ENCODE measurements around the gene MIA.
"Not testable (repeated sequence)": the region's sequence is repeated elsewhere in the genome, so short reads cannot be mapped to it uniquely, and the experiment has no call there.

Gene MIA

GRCh38 chr19:40774916-40775631 is at the start of gene MIA:
MIA (plus strand) TSS chr19:40775521; CDS start chr19:40775543, 22 bp downstream.
- no peak for DNase-seq

GRCh38 chr19:40726279-40726678 is 49.0 kb upstream of the MIA start:
- DNase-seq: no peak

GRCh38 chr19:40730065-40730464 is 45.3 kb upstream of the MIA start:
- DNase-seq: not testable (repeated sequence)

GRCh38 chr19:40732304-40732703 is 43.0 kb upstream of the MIA start:
- not testable (repeated sequence) for DNase-seq

- DNase-seq: no peak
These were observed 42.2 kb upstream of the MIA start for GRCh38 chr19:40733149-40733548.

- no peak for DNase-seq
These were observed 40.1 kb upstream of the MIA start for GRCh38 chr19:40735013-40735771.

GRCh38 chr19:40736661-40737060 is 38.7 kb upstream of the MIA start:
- no peak for DNase-seq

- no peak for DNase-seq
These were observed 38.1 kb upstream of the MIA start for GRCh38 chr19:40737102-40737644.

GRCh38 chr19:40739030-40739839 is 36.1 kb upstream of the MIA start:
- no peak for DNase-seq

- DNase-seq: no peak
These were observed 35.2 kb upstream of the MIA start for GRCh38 chr19:40739871-40740703.

GRCh38 chr19:40740747-40741146 is 34.6 kb upstream of the MIA start:
- DNase-seq: no peak

- no peak for DNase-seq
These were observed 33.6 kb upstream of the MIA start for GRCh38 chr19:40741527-40742390.

- no peak for DNase-seq
These were observed 32.8 kb upstream of the MIA start for GRCh38 chr19:40742477-40742876.

GRCh38 chr19:40742886-40743285 is 32.4 kb upstream of the MIA start:
- DNase-seq: no peak

- DNase-seq: no peak
These were observed 31.4 kb upstream of the MIA start for GRCh38 chr19:40743926-40744325.

- peak; percentile 42 for DNase-seq
These were observed 30.5 kb upstream of the MIA start for GRCh38 chr19:40744554-40745401.

- no peak for DNase-seq
These were observed 29.9 kb upstream of the MIA start for GRCh38 chr19:40745402-40745780.

- no peak for DNase-seq
These were observed 27.8 kb upstream of the MIA start for GRCh38 chr19:40747536-40747935.

- DNase-seq: peak; percentile 100
These were observed 25.1 kb upstream of the MIA start, which contains the start of gene ACTMAP for GRCh38 chr19:40750058-40750873. ACTMAP (minus strand) TSS chr19:40750477; CDS start chr19:40749803, 674 bp downstream.

All from CD4-positive, alpha-beta T cell treated with Interleukin-12 subunit alpha and Interleukin-12 subunit beta, for 1 hour (primary cell).